Heart left ventricle (tissue), 16 donors: Measurements from ENCODE around the gene ANKRD34A. TPM values are rescaled to one million over a fixed set of nuclear protein-coding genes. Genes with fewer than 3 reads are reported as not detected.
A peak's percentile ranks its signal among the peaks of the same experiment; 100 is the strongest.

Source experiments
- ATAC-seq, 4 donors: fragments of 200-7000 bp; cut with Tn5 transposase; one replicate each; pipeline ENCODE4 v1.9.1; 2020 to 2022; ENCODE audit warnings: moderate library complexity in 4 of 4, mild to moderate bottlenecking in 3 of 4, moderate number of reproducible peaks in 1 of 4
- DNase-seq, 5 donors: peaks; one replicate each; pipeline ENCODE4 v3.0.0-alpha.2; 2020
- H3K27ac ChIP-seq, 12 donors: fragments of 200-600 bp; sonication (generic) in 4 of 12; one replicate each; pipeline versions ENCODE4 v1.5.0 to v1.8.0; 2016 to 2022; ENCODE audit warnings: mild to moderate bottlenecking in 2 of 12
- H3K27me3 ChIP-seq, 9 donors: fragments of 200-600 bp; sonication (generic) in 2 of 9; one replicate each; pipeline versions ENCODE4 v1.5.1 to v1.8.0; 2016 to 2022; ENCODE audit warnings: mild to moderate bottlenecking in 3 of 9
- H3K36me3 ChIP-seq, 9 donors: fragments of 200-600 bp; sonication (generic) in 2 of 9; one replicate each; pipeline versions ENCODE4 v1.5.0 to v1.8.0; 2018 to 2022; ENCODE audit warnings: mild to moderate bottlenecking in 2 of 9
- H3K4me1 ChIP-seq, 12 donors: fragments of 200-600 bp; sonication (generic) in 4 of 12; one replicate each; pipeline versions ENCODE4 v1.5.0 to v1.8.0; 2016 to 2022; ENCODE audit warnings: mild to moderate bottlenecking in 3 of 12
- H3K4me3 ChIP-seq, 12 donors: fragments of 200-600 bp; sonication (generic) in 4 of 12; one replicate each; pipeline versions ENCODE4 v1.5.0 to v1.8.0; 2017 to 2022; ENCODE audit warnings: mild to moderate bottlenecking in 9 of 12, moderate library complexity in 4 of 12
- H3K9me3 ChIP-seq, 12 donors: fragments of 200-600 bp; sonication (generic) in 4 of 12; one replicate each; pipeline versions ENCODE4 v1.5.0 to v1.8.0; 2016 to 2022; ENCODE audit warnings: mild to moderate bottlenecking in 1 of 12
- POLR2A ChIP-seq, 2 donors: fragments of 450-650 bp; IDR thresholded peaks; one replicate each; pipeline ENCODE4 v1.6.1; 2017; ENCODE audit warnings: antibody characterized with exemption in 2 of 2, mild to moderate bottlenecking in 2 of 2, moderate library complexity in 2 of 2
- WGBS, 4 donors: extraction: QIAGEN DNeasy Blood & Tissue Kit in 2 of 4; methylation state at CpG; one replicate each; pipeline versions ENCODE4 v1.1.5 to v1.1.7; 2013 to 2018; 5-methylcytosine and 5-hydroxymethylcytosine counted together
- intact Hi-C, 10 donors: fragments of 100-400 bp; cut with DNase I; formaldehyde crosslinking; loops; one replicate each; pipeline versions ENCODE4 v1.11.1 to v1.14.2; 2022
- polyA plus RNA-seq, 2 donors: library from polyadenylated mRNA; stranded (reverse); fragments of 200-250 nt; gene quantifications; one replicate each; pipeline ENCODE4 v1.2.3, GENCODE V29; 2013
- total RNA-seq, 9 donors: library from RNA; depleted of rRNA in 2 of 9; stranded (reverse); fragments of >200 nt in 2 of 9; fragmentation: NEBNext Ultra II Directional in 3 of 9; extraction: Animal tissue kit (Norgen Biotek cat#: 25700) in 3 of 9; gene quantifications; one replicate each; pipeline versions ENCODE4 v1.1.0 to v1.2.4, GENCODE V29; 2016 to 2023
- TF ChIP-seq, protein P1 (sequence below), 12 donors: fragments of 200-600 bp; sonication (generic) in 4 of 12; IDR thresholded peaks; one replicate each; pipeline versions ENCODE4 v1.5.0 to v1.8.0; 2018 to 2022; ENCODE audit warnings: antibody characterized with exemption in 12 of 12, mild to moderate bottlenecking in 5 of 12
- donor health status: ischemic (EF 13 %, LVEDD 7.1; RV severe dilation, severe dysfunction).
- donor health status: healthy with polysubstance abuse.
- donor health status: DM: no; HTN: yes; CAD: no.
- donor health status: DM: no; HTN: no; CAD: no.
- donor health status: ischemic (EF 25% LVEDD 6.9; RV normal size, moderate dysfunction).
- donor health status: ischemic (EF 25% LVEDD 5.7; RV mildly dilated, moderate dysfunction).
- donor health status: healthy.
- donor health status: DM: yes; HTN: yes; CAD: no.
- donor health status: ischemic (EF 35%, LVEDD 5.7; RV mildly dilated, moderate dysfunction).
- donor health status: nonischemic (EF 11% LVEDD 7.7; RV severe dilation, severe dysfunction).
- donor health status: DM: yes; HTN: yes; CAD: no.
- donor health status: PGD.
- donor health status: ischemic (EF 29% LVEDD 5.4; RV normal size, mild dysfunction).
- donor health status: nonischemic (EF 23%, LVEDD 6.1; RV moderate dilation, normal function).

ANKRD34A gene
- total and polyA plus RNA-seq, 11 donors = 0.65 to 3.5 (median 1.7) TPM

DNA sequence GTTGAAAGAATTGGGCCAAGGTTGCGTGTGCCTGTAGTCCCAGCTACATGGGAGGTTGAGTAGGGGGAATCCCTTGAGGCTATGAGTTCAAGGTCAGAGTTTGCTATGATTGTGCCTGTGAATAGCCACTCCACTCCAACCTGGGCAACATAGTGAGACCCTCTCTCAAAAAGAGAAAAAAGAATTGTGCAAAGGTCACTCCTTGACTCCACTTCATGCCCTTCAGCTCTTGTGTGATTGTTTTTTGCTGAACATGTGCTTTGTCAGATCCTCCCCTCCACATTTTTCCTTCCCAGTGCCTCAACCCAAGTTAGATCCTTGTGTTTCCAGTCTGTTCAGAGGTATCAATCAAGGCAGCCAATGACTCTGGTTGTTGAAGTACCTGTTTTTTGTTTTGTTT is 23.6 kb upstream of the ANKRD34A start:
- no peak for DNase-seq
- intact Hi-C loops = no loop called here
- Histone ChIP-seq H3K4me3 (no peak overlapping the region), H3K27me3 (no peaks in the 10 kb centered on the region), H3K4me1 (peaks cover 14 to 73% (median 52%) of the 10 kb centered on the region in 12 donors), H3K9me3 (no peaks in the 10 kb centered on the region), H3K27ac (peak overlapping the region in 11 of 12 donors; percentile 31 to 98 (median 96)), H3K36me3 (peaks cover 0 to 13% (median 10%) of the 10 kb centered on the region in 9 donors)
- no peak for TF ChIP-seq POLR2A (IDR thresholded peaks at IDR 0.05)
- TF ChIP-seq, protein P1, sequence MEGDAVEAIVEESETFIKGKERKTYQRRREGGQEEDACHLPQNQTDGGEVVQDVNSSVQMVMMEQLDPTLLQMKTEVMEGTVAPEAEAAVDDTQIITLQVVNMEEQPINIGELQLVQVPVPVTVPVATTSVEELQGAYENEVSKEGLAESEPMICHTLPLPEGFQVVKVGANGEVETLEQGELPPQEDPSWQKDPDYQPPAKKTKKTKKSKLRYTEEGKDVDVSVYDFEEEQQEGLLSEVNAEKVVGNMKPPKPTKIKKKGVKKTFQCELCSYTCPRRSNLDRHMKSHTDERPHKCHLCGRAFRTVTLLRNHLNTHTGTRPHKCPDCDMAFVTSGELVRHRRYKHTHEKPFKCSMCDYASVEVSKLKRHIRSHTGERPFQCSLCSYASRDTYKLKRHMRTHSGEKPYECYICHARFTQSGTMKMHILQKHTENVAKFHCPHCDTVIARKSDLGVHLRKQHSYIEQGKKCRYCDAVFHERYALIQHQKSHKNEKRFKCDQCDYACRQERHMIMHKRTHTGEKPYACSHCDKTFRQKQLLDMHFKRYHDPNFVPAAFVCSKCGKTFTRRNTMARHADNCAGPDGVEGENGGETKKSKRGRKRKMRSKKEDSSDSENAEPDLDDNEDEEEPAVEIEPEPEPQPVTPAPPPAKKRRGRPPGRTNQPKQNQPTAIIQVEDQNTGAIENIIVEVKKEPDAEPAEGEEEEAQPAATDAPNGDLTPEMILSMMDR (IDR thresholded peaks at IDR 0.05) = no peak
- no peak for ATAC-seq
- WGBS, 4 donors = 93 to 100% (median 98%) methylated on average over 1 of the region's 1 CpG

DNA sequence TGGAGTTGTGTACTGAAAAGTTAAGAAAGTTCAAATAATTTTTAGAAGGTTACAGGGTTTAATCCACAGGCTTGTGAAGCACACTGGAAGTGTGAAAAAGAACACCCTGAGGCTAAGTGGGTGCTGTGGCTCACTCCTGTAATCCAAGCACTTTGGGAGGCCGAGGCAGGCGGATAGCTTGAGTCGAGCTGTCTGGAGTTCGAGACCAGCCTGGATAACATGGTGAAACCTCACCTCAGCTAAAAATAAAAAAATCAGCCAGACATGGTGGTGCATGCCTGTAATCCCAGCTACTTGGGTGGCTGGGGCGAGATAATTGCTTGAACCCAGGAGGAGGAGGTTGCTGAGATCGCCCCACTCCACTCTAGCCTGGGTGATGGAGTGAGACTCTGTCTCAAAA is 22.2 kb upstream of the ANKRD34A start:
- peak overlapping the region in 1 of 12 donors; percentile 23 for H3K4me3 ChIP-seq
- no peak for DNase-seq
- H3K36me3 ChIP-seq = no peaks in the 10 kb centered on the region
- H3K9me3 ChIP-seq = no peaks in the 10 kb centered on the region
- H3K27ac ChIP-seq = peak overlapping the region; percentile 72 to 98 (median 96)
- intact Hi-C loops = no loop called here
- WGBS, 4 donors = 78 to 84% (median 81%) methylated on average over 6 of the region's 6 CpGs
- ATAC-seq = no peak
- H3K4me1 ChIP-seq = peaks cover 17 to 73% (median 52%) of the 10 kb centered on the region in 12 donors
- no peak for TF ChIP-seq POLR2A (IDR thresholded peaks at IDR 0.05)
- TF ChIP-seq, protein P1 (IDR thresholded peaks at IDR 0.05) = no peak
- no peaks in the 10 kb centered on the region for H3K27me3 ChIP-seq

DNA sequence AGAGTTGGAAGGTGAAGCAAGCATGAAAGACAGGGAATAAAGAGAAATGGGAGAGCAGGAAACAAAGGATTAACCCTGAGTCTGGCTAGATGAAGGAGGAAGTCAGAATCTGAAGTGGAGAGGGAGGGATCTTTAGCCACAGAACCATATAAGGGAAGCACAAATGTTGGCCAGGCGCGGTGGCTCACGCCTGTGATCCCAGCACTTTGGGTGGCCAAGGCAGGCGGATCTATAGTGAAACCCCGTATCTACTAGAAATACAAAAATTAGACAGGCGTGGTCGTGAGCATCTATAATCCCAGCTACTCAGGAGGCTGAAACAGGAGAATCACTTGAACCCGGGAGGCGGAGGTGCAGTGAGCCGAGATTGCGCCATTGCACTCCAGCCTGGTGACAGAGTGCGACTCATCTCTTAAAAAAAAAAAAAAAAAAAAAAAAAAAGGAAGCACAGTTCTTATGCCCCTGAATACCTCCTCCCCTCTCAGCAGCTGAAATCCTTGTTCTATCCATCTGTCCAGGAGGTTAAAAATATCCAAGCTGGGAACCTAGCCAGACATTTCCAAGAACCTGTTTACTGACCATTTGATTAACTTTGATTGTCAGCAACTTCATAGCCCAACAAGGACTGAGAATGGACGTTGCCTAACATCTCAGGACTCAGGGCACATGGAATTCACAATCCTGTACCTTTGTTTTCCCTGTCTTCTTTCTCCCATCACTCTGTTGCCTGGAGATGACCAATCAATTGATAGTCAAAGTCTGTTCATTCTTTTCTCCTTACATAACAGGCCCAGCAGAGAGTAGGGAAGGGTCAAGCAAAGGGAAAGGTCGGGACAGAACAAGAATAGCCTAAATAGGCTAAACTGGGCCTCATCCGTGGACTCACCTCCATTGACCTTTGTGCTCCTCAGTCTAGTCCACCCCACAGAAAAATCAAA is 21.4 kb upstream of the ANKRD34A start:
- intact Hi-C loops = no loop called here
- H3K27ac ChIP-seq = peak overlapping the region; percentile 72 to 98 (median 96)
- no peaks in the 10 kb centered on the region for H3K27me3 ChIP-seq
- TF ChIP-seq, protein P1 (IDR thresholded peaks at IDR 0.05) = no peak
- TF ChIP-seq POLR2A (IDR thresholded peaks at IDR 0.05) = peak in 1 of 2 donors; percentile 33
- H3K4me1 ChIP-seq = peaks cover 23 to 77% (median 59%) of the 10 kb centered on the region in 12 donors
- DNase-seq (peak; percentile 61 to 81 (median 76)), ATAC-seq (peak; percentile 35 to 58 (median 44))
- no peaks in the 10 kb centered on the region for H3K9me3 ChIP-seq
- 6 to 14% (median 12%) methylated on average over 15 of the region's 15 CpGs for WGBS, 4 donors
- H3K36me3 ChIP-seq = no peaks in the 10 kb centered on the region
- peak overlapping the region in 9 of 12 donors; percentile 23 to 49 (median 42) for H3K4me3 ChIP-seq

DNA sequence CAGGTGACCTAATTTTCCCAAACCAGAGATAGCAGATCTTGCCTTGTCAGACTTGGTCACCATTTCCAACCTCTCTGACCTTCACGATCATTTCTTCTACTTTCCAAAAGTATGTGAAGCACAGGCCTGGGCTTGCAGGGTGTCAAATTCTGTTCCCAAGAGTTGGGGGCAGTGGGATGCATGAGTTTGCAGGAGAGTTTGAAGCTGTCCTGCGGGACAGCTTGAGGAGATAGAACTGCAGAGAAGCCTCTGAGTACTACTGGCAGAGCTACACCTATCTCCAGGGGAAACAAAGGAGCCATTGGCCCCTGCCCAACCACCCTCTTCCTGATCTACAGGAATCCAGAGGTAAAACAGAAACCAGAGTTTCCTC is 20.7 kb upstream of the ANKRD34A start:
- peak overlapping the region in 9 of 12 donors; percentile 23 to 49 (median 42) for H3K4me3 ChIP-seq
- intact Hi-C loops = no loop called here
- no peak for TF ChIP-seq POLR2A (IDR thresholded peaks at IDR 0.05)
- TF ChIP-seq, protein P1 (IDR thresholded peaks at IDR 0.05) = no peak
- no peaks in the 10 kb centered on the region for H3K27me3 ChIP-seq
- WGBS, 4 donors = 18 to 31% (median 21%) methylated on average over 2 of the region's 2 CpGs
- peak overlapping the region; percentile 72 to 98 (median 96) for H3K27ac ChIP-seq
- H3K36me3 ChIP-seq = no peaks in the 10 kb centered on the region
- peaks cover 23 to 83% (median 64%) of the 10 kb centered on the region in 12 donors for H3K4me1 ChIP-seq
- ATAC-seq (peak in 2 of 4 donors; percentile 1 to 2), DNase-seq (peak in 2 of 5 donors; percentile 40 to 51)
- no peaks in the 10 kb centered on the region for H3K9me3 ChIP-seq
